Left forelimb (tissue), 1 donor: Measurements from ENCODE around the gene BNC2.
A peak's percentile ranks its signal among the peaks of the same experiment; 100 is the strongest.
"Not testable (repeated sequence)": the region's sequence is repeated elsewhere in the genome, so short reads cannot be mapped to it uniquely, and the experiment has no call there.

Experiments used
- DNase-seq: peaks from one replicate; pipeline ENCODE4 v3.0.0-alpha.2; 2018; ENCODE audit warnings: low spot score

BNC2 gene

GRCh38 chr9:16870596-16871335 lies at the start of gene BNC2:
BNC2 (minus strand) TSS chr9:16870670; CDS start chr9:16870648, 22 bp downstream.
- peak; percentile 86 for DNase-seq

GRCh38 chr9:16918920-16919319 lies 48.5 kb upstream of the BNC2 start:
- no peak for DNase-seq

- DNase-seq, result no peak
Observed at GRCh38 chr9:16915126-16915831, 44.8 kb upstream of the BNC2 start.

- no peak for DNase-seq
Observed at GRCh38 chr9:16912197-16912596, 41.7 kb upstream of the BNC2 start.

GRCh38 chr9:16908206-16908605 lies 37.7 kb upstream of the BNC2 start:
- not testable (repeated sequence) for DNase-seq

GRCh38 chr9:16904655-16905054 lies 34.2 kb upstream of the BNC2 start:
- no peak for DNase-seq

GRCh38 chr9:16901590-16901989 lies 31.1 kb upstream of the BNC2 start:
- DNase-seq, result no peak

GRCh38 chr9:16899606-16900005 lies 29.1 kb upstream of the BNC2 start:
- no peak for DNase-seq

GRCh38 chr9:16898464-16898863 lies 28.0 kb upstream of the BNC2 start:
- no peak for DNase-seq

- DNase-seq, result no peak
Observed at GRCh38 chr9:16888594-16888993, 18.1 kb upstream of the BNC2 start.

GRCh38 chr9:16885931-16886330 lies 15.5 kb upstream of the BNC2 start:
- no peak for DNase-seq

- no peak for DNase-seq
Observed at GRCh38 chr9:16884952-16885513, 14.6 kb upstream of the BNC2 start.

- DNase-seq, result no peak
Observed at GRCh38 chr9:16884373-16884772, 13.9 kb upstream of the BNC2 start.

GRCh38 chr9:16883586-16883985 lies 13.1 kb upstream of the BNC2 start:
- DNase-seq, result no peak

- not testable (repeated sequence) for DNase-seq
Observed at GRCh38 chr9:16882440-16882839, 12.0 kb upstream of the BNC2 start.

GRCh38 chr9:16879416-16879815 lies 8.9 kb upstream of the BNC2 start:
- no peak for DNase-seq

- no peak for DNase-seq
Observed at GRCh38 chr9:16877256-16877655, 6.8 kb upstream of the BNC2 start.

GRCh38 chr9:16873126-16873802 lies 2.8 kb upstream of the BNC2 start:
- no peak for DNase-seq

- DNase-seq, result peak; percentile 84
Observed at GRCh38 chr9:16871336-16872151, 1.1 kb upstream of the BNC2 start.

- peak; percentile 76 for DNase-seq
Observed at GRCh38 chr9:16869882-16870595, 431 bp downstream of the BNC2 start.
